HL-60 (cell line): ENCODE results near the gene BCAT1.

ENCODE experiments used
- DNase-seq, 2 experiments: peaks; one replicate each; pipeline ENCODE4 v3.0.0-alpha.2; 2010 to 2020; ENCODE audit warnings: low read depth in 1 of 2, low spot score in 1 of 2
- H3K27ac ChIP-seq: fragments of 250-450 bp; sonication (Bioruptor Pico); replicated peaks from 2 replicates; pipeline ENCODE4 v1.5.1; 2020; ENCODE audit warnings: mild to moderate bottlenecking, moderate library complexity
- H3K27me3 ChIP-seq: fragments of 250-450 bp; sonication (Bioruptor Pico); 2 replicates; pipeline ENCODE4 v1.5.1; 2021; ENCODE audit warnings: mild to moderate bottlenecking, moderate library complexity; ENCODE audit not compliant: insufficient read depth, poor library complexity, severe bottlenecking
- H3K4me3 ChIP-seq: replicated peaks from 2 replicates; pipeline ENCODE4 v1.5.1; 2011; ENCODE audit warnings: mild to moderate bottlenecking, control low read depth, low read length; ENCODE audit not compliant: insufficient read depth
- GABPA ChIP-seq: IDR thresholded peaks from 2 replicates; pipeline ENCODE4 v1.6.1; 2012; ENCODE audit warnings: low read depth
- POLR2AphosphoS5 ChIP-seq: IDR thresholded peaks from 2 replicates; pipeline ENCODE4 v1.6.1; 2012; ENCODE audit warnings: low read depth
- SPI1 ChIP-seq: IDR thresholded peaks from 2 replicates; pipeline ENCODE4 v1.6.1; 2012; ENCODE audit warnings: low read depth, mild to moderate bottlenecking, borderline replicate concordance
- TF ChIP-seq, protein P1 (sequence below): IDR thresholded peaks from 2 replicates; pipeline ENCODE4 v1.6.1; 2012; ENCODE audit warnings: low read depth; ENCODE audit not compliant: insufficient replicate concordance
- TF ChIP-seq, protein P2 (sequence below): IDR thresholded peaks from one replicate; pipeline ENCODE4 v1.5.1; 2011; ENCODE audit warnings: low read length, control low read depth, inconsistent platforms; ENCODE audit not compliant: insufficient read depth

BCAT1 gene

DNA sequence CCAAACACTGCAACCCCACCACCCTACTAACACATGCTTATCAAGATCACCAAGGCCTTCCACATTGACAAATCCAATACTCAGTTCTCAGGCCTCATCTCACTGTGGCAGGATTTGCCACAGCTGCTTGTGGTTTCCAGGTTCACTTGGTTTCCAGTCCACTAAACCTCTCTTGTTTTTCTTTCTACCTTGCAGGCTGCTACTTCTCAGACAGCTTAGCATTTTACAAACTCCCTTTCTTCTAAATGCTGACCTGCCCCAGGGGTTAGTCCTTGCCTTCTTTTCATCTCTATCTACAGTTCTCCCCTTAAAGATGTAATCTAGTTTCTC lies 84.1 kb downstream of the BCAT1 start:
- TF ChIP-seq, protein P1, sequence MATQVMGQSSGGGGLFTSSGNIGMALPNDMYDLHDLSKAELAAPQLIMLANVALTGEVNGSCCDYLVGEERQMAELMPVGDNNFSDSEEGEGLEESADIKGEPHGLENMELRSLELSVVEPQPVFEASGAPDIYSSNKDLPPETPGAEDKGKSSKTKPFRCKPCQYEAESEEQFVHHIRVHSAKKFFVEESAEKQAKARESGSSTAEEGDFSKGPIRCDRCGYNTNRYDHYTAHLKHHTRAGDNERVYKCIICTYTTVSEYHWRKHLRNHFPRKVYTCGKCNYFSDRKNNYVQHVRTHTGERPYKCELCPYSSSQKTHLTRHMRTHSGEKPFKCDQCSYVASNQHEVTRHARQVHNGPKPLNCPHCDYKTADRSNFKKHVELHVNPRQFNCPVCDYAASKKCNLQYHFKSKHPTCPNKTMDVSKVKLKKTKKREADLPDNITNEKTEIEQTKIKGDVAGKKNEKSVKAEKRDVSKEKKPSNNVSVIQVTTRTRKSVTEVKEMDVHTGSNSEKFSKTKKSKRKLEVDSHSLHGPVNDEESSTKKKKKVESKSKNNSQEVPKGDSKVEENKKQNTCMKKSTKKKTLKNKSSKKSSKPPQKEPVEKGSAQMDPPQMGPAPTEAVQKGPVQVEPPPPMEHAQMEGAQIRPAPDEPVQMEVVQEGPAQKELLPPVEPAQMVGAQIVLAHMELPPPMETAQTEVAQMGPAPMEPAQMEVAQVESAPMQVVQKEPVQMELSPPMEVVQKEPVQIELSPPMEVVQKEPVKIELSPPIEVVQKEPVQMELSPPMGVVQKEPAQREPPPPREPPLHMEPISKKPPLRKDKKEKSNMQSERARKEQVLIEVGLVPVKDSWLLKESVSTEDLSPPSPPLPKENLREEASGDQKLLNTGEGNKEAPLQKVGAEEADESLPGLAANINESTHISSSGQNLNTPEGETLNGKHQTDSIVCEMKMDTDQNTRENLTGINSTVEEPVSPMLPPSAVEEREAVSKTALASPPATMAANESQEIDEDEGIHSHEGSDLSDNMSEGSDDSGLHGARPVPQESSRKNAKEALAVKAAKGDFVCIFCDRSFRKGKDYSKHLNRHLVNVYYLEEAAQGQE: no peak
- TF ChIP-seq, protein P2, sequence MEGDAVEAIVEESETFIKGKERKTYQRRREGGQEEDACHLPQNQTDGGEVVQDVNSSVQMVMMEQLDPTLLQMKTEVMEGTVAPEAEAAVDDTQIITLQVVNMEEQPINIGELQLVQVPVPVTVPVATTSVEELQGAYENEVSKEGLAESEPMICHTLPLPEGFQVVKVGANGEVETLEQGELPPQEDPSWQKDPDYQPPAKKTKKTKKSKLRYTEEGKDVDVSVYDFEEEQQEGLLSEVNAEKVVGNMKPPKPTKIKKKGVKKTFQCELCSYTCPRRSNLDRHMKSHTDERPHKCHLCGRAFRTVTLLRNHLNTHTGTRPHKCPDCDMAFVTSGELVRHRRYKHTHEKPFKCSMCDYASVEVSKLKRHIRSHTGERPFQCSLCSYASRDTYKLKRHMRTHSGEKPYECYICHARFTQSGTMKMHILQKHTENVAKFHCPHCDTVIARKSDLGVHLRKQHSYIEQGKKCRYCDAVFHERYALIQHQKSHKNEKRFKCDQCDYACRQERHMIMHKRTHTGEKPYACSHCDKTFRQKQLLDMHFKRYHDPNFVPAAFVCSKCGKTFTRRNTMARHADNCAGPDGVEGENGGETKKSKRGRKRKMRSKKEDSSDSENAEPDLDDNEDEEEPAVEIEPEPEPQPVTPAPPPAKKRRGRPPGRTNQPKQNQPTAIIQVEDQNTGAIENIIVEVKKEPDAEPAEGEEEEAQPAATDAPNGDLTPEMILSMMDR: no peak
- TF ChIP-seq SPI1: no peak
- TF ChIP-seq GABPA: no peak
- TF ChIP-seq POLR2AphosphoS5: no peak
- H3K27ac ChIP-seq: no peak overlapping the region
- no peak for DNase-seq
- no peaks in the 10 kb centered on the region for H3K27me3 ChIP-seq
- H3K4me3 ChIP-seq: no peak overlapping the region

DNA sequence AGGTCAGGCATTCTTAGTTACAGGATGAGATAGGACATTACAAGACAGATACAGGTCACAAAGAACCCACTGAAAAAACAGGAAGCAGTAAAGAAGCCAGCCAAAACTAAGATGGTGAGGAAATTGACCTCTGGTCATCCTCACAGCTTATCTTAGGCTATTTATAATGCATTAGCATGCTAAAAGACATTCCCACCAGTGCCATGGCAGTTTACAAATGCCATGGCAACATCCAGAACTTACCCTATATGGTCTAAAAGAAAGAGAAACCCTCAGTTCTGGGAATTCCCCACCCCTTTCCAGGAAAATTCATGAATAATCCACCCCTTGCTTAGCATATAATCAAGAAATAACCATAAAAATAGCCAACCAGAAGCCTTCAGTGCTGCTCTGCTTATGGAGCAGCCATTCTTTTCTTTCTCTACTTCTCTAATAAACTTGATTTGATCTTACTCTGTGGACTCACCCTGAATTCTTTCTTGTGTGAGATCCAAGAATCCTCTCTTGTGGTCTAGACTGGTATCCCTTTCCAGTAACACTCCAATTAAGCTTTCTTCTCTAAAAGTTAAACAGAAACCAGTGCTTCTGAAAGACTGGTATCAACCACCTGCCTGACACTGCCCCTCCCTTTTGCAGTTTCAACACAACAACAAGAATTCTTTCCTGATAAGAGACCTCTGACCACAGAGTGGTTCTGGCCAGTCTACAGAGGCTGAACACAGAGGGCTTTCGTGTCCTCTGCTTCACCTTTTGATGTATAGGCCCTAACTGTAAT lies 86.9 kb downstream of the BCAT1 start:
- DNase-seq: no peak
- no peaks in the 10 kb centered on the region for H3K27me3 ChIP-seq
- TF ChIP-seq SPI1: no peak
- TF ChIP-seq, protein P1: no peak
- TF ChIP-seq, protein P2: no peak
- no peak; the same call in 1 of the 2 replicates for TF ChIP-seq POLR2AphosphoS5
- no peak for TF ChIP-seq GABPA
- H3K4me3 ChIP-seq: no peak overlapping the region
- H3K27ac ChIP-seq: no peak overlapping the region

DNA sequence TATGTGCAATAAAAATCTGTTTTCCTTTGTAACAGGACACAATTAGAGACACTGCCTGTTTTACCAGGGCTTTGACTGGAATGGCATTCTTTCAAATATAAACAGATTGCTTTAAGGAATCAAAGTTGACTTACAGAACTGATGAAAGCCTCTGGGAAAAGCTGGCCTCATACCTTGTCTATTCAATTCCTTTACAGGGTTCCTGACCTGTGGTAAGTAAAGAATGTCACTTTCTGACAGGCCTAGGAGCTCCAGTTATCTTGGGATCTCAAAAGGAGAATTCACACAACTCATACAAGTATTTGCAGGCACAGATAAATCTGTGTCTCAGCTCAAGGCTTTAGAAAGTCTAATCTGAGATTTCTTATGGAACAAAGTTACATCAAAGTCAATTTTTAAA lies 88.4 kb downstream of the BCAT1 start:
- TF ChIP-seq GABPA: no peak
- TF ChIP-seq POLR2AphosphoS5: no peak
- TF ChIP-seq, protein P2: no peak
- TF ChIP-seq SPI1: no peak
- TF ChIP-seq, protein P1: no peak
- H3K27me3 ChIP-seq: no peaks in the 10 kb centered on the region
- DNase-seq: no peak
- H3K27ac ChIP-seq: no peak overlapping the region
- no peak overlapping the region for H3K4me3 ChIP-seq
